ENCODE measurements around the gene SAMD11.

DNA sequence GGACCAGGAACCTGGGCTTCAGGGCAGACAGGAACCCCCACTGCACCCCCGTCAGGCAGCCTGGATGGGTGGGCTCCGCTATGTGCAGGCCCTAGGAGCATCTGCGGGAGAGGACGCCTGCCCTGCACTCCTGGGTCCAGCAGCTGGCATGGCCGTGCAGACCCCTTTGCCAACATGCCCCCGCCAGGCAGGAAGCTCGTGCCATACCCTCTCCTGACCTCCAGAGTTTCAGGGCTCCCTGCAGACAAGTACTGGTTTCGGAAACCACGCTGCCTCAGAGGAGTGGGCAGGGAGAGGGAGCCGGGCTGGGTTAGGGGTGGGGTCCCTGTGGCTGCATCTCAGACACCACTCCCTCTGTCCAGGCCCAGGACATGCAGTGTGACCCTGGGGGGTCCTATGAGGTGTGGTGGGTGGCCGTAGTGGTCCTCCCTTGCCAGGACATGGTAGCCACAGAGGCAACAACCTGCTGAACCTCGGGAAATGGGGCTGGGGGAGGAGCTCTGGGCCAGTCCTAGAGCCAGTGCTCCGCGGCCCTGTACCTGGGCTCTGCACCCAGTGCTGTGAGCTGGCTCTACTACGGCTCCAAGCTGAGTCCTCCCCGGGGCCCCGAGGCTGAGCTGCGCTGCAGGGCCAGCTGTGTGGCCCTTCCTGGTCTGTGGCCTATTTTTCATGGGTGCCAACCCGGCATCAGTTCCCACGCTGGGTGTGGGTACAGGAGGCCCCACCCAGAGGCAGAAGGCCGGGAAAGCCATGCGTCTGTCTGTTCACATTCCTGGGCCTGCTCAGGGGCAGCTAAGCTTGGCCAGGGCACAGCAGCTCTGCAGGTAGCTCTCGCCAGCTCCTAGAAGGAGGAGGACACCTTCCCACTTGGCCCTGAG is 44.0 kb downstream of the SAMD11 start:
- TF ChIP-seq POLR2A (IDR thresholded peaks at IDR 0.05; ENCODE audit: borderline replicate concordance, extremely low read depth, insufficient read depth, insufficient read length): no peak
- TF ChIP-seq, protein P1, sequence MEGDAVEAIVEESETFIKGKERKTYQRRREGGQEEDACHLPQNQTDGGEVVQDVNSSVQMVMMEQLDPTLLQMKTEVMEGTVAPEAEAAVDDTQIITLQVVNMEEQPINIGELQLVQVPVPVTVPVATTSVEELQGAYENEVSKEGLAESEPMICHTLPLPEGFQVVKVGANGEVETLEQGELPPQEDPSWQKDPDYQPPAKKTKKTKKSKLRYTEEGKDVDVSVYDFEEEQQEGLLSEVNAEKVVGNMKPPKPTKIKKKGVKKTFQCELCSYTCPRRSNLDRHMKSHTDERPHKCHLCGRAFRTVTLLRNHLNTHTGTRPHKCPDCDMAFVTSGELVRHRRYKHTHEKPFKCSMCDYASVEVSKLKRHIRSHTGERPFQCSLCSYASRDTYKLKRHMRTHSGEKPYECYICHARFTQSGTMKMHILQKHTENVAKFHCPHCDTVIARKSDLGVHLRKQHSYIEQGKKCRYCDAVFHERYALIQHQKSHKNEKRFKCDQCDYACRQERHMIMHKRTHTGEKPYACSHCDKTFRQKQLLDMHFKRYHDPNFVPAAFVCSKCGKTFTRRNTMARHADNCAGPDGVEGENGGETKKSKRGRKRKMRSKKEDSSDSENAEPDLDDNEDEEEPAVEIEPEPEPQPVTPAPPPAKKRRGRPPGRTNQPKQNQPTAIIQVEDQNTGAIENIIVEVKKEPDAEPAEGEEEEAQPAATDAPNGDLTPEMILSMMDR (IDR thresholded peaks at IDR 0.05 in 2 of 3, conservative IDR thresholded peaks at IDR 0.05 in 1 of 3; ENCODE audit: borderline replicate concordance in 1 of 3, insufficient read depth in 1 of 3, low read depth in 2 of 3, low read length in 2 of 3): no peak
- TF ChIP-seq YY1 (IDR thresholded peaks at IDR 0.05; ENCODE audit: extremely low read depth, insufficient replicate concordance, low read depth, low read length): no peak
- TF ChIP-seq, protein P2, sequence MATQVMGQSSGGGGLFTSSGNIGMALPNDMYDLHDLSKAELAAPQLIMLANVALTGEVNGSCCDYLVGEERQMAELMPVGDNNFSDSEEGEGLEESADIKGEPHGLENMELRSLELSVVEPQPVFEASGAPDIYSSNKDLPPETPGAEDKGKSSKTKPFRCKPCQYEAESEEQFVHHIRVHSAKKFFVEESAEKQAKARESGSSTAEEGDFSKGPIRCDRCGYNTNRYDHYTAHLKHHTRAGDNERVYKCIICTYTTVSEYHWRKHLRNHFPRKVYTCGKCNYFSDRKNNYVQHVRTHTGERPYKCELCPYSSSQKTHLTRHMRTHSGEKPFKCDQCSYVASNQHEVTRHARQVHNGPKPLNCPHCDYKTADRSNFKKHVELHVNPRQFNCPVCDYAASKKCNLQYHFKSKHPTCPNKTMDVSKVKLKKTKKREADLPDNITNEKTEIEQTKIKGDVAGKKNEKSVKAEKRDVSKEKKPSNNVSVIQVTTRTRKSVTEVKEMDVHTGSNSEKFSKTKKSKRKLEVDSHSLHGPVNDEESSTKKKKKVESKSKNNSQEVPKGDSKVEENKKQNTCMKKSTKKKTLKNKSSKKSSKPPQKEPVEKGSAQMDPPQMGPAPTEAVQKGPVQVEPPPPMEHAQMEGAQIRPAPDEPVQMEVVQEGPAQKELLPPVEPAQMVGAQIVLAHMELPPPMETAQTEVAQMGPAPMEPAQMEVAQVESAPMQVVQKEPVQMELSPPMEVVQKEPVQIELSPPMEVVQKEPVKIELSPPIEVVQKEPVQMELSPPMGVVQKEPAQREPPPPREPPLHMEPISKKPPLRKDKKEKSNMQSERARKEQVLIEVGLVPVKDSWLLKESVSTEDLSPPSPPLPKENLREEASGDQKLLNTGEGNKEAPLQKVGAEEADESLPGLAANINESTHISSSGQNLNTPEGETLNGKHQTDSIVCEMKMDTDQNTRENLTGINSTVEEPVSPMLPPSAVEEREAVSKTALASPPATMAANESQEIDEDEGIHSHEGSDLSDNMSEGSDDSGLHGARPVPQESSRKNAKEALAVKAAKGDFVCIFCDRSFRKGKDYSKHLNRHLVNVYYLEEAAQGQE (IDR thresholded peaks at IDR 0.05; ENCODE audit: low read depth): no peak
- no peak for TF ChIP-seq POLR2AphosphoS5 (IDR thresholded peaks at IDR 0.05; ENCODE audit: low read depth, low read length)
- TF ChIP-seq SRF (IDR thresholded peaks at IDR 0.05; ENCODE audit: low read depth): no peak
